Stimulated activated naive CD8-positive, alpha-beta T cell treated with anti-CD3 and anti-CD28 coated beads, Interleukin-15, Interleukin-2, amounts not matched to agents 100 U/mL and 50 U/mL, for 24 hours (primary cell): ENCODE measurements around the gene SLC8A1.

Experiments
- ATAC-seq: fragments of 150-1000 bp; cut with Tn5 transposase; one replicate; pipeline ENCODE4 v1.10.0; 2021
- DNase-seq: peaks from one replicate; pipeline ENCODE4 v3.0.0; 2021

The SLC8A1 gene

GRCh38 chr2:40184551-40184950 lies 267.3 kb downstream of the SLC8A1 start:
- DNase-seq = no peak
- ATAC-seq = no peak

DNA sequence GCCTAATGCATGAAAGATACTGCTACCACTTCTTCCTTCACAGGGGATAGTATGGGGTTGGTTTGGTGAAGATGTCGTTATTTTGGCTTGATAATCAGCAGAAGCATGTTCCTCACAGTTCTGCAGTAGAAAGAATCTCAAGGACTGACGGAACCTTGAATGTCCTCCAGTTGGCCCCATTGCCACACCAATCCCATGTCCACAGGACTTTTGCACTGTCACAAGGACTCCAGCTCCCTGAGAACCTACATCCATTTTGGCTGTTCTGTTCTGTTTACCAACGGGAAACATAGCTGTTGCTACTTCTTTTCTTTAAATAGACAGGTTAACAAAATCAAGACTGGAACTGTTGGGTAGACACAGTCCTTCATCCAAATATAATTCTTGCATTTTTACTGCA lies 270.0 kb downstream of the SLC8A1 start:
- ATAC-seq (no peak), DNase-seq (no peak)

GRCh38 chr2:40179801-40180200 lies 272.1 kb downstream of the SLC8A1 start:
- no peak for DNase-seq
- ATAC-seq = no peak

- ATAC-seq (no peak), DNase-seq (no peak)
Measured at GRCh38 chr2:40178971-40179370, 272.9 kb downstream of the SLC8A1 start.

- DNase-seq = no peak
- ATAC-seq = no peak
Measured at GRCh38 chr2:40178171-40178778, 273.6 kb downstream of the SLC8A1 start.

DNA sequence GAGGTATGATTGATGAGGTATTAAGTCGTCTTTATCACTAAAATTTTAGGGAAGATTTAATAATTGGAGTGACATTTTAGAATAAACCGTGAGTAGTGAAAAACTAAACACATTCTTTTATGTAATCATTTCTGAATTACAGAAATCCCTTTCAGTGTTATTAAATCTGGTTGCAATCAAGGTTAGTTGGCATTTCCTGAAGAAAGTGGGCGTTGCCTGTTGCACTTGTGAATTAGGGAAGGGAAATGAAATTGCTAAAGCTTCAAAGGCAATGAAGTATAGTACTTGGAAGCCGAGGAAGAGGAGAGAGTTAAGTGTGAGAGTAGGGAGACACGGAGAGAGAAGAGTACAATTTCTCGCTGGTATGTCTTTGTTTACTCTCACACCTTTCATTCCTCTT lies 274.5 kb downstream of the SLC8A1 start:
- ATAC-seq = no peak
- DNase-seq = no peak

GRCh38 chr2:40173276-40173675 lies 278.6 kb downstream of the SLC8A1 start:
- ATAC-seq (no peak), DNase-seq (no peak)

GRCh38 chr2:40169856-40170255 lies 282.0 kb downstream of the SLC8A1 start:
- DNase-seq (no peak), ATAC-seq (no peak)

DNA sequence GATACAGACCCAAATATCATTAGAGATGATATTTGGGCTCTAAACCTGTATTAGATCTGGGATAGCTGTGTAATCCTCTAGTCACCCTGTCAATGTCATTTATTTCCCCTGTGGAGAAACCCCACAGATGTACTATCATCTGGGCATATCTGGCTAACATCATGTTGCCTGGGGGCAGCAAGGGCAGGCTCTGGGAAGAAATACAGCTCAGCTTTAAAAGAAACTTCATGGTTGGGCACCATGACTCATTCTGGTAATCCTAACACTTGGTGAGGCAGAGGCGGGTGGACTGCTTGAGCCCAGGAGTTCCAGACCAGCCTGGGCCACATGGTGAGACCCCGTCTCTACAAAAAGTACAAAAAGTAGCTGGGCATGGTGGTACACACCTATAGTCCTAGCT lies 282.5 kb downstream of the SLC8A1 start:
- ATAC-seq (peak; percentile 14), DNase-seq (no peak)

- ATAC-seq (no peak), DNase-seq (no peak)
Measured at GRCh38 chr2:40168546-40168945, 283.3 kb downstream of the SLC8A1 start.

GRCh38 chr2:40168032-40168431 lies 283.9 kb downstream of the SLC8A1 start:
- DNase-seq (no peak), ATAC-seq (no peak)

DNA sequence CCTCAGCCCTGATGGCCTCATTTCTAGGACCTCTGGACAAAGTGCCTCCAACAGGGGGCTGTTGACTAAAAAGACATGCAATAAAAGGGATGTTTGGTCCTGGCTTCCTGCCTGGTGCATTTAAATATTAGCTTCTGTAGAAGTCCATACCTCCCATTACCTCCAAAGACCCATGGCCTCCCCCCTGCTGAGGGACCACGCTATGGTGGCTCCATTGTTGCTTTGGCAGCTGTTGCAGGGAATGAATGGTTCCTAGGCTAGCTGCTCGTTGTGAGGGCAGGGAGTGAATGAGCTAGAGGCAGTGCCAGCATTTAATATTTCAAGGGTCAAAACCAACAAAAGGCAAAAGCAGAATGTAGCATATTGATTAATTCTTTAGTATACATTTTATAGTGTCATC lies 285.9 kb downstream of the SLC8A1 start:
- DNase-seq (no peak), ATAC-seq (no peak)

DNA sequence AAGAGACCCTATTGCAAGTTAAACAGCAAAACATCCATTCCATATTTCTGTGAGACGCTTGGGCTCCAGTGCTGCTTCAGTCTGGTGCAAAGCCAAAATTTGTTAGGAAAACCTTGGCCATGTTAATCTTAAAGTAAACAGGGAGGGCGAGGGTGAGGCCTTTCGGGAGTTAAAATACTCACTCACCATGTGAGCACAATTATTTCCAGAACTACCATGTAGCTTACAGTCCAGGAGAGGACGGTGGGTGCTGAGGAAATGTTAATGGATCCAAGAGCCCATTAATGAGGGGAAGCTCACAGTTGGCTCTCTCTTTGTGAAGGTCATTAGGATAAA lies 286.4 kb downstream of the SLC8A1 start:
- no peak for ATAC-seq
- DNase-seq = no peak

DNA sequence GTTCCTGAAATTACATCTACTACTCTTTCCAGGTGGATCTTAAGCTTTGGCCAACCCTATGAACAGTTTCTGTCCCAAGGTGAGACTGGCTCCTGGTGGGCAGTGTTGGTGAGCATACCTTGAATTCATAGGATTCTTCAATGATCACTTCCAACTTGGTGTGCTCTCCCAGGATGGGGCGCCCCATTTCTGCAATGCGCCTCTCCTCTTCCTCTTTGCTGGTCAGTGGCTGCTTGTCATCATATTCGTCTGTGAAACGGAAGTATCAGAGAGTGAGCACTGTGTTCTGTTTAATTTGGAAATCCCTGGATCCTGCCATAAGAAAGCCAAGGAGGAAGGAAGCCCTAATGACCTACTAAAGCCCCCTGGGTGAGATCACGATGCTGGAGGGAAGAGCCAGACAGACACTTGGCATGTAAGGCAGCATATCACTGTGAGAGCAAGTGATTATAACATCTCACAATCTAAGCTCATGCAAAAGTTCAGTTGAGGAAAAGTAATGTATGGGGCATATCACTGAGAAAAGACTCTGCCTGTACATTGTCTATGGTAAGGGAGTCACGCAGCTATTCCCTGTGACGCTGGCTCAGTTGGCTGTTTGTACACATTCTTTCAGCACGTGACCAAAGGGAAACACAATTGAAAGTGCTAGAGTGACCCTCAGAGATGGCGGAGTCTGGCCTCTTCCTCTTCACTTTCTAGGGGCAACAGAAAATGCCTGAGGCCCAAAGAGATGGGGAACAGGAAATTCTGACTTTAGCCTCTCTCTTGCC lies 287.0 kb downstream of the SLC8A1 start:
- no peak for DNase-seq
- no peak for ATAC-seq

GRCh38 chr2:40161986-40162385 lies 289.9 kb downstream of the SLC8A1 start:
- DNase-seq = no peak
- no peak for ATAC-seq

DNA sequence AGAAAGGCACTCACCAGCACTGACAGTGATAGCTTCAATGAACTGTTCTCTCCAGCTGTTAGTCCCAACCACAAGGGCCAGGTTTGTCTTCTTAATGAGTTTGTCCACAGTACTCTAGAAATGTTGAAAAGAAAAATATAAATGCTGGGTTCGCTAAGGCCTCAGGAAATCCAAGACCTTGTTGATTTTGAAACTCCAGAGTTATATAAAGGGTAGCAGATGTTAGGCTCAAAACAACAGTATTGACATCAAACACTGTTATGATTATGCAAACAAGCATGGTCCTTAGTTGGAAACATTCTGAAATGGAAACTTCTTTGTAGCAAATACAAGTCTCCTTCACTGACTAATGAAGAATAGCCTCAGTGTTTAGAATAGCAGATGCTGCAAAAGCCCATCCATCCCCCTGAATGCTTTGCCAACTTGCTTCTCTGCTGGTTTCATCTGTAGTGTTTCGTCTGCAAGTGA lies 291.1 kb downstream of the SLC8A1 start:
- ATAC-seq (no peak), DNase-seq (no peak)

DNA sequence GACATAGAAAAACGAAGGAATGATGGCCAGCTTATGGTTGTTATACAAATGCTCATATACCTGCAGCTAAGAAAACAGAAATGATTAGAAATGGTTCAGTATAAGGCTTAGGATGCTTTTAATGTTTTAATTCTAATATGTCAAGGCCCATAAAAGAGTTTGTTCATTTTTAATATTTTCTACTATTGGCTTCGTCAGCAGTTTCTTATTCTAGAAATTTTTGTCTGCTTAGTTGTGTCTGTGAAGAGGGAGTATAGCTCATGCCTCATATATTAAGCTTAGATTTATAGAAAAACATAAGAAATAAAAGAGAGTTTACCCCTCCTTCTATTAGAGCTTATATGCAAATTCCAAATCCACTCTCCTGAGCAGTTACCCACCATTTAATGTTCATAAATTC lies 292.6 kb downstream of the SLC8A1 start:
- ATAC-seq (no peak), DNase-seq (no peak)

GRCh38 chr2:40158781-40159180 lies 293.1 kb downstream of the SLC8A1 start:
- no peak for ATAC-seq
- no peak for DNase-seq

- ATAC-seq (no peak), DNase-seq (no peak)
Measured at GRCh38 chr2:40155728-40156127, 296.2 kb downstream of the SLC8A1 start.

DNA sequence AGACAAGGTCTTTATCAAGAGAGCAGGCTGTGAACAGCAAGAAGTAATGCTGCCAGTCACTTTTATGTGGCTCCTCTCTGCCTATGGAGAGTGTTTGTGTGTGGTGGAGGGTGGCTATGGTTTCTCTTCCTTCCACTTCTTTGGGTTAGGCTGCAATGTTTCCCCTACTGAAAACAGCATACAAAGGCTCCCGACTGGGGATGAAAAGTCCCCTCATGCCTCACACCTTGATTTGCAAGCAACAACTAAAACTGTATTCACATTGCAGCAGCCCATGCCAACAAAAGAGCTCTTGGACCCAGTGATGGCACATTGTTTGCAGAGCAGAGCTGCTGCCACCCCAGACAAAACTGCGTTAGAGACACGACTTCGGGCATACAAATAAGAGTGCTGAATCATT lies 301.6 kb downstream of the SLC8A1 start:
- DNase-seq = no peak
- no peak for ATAC-seq

DNA sequence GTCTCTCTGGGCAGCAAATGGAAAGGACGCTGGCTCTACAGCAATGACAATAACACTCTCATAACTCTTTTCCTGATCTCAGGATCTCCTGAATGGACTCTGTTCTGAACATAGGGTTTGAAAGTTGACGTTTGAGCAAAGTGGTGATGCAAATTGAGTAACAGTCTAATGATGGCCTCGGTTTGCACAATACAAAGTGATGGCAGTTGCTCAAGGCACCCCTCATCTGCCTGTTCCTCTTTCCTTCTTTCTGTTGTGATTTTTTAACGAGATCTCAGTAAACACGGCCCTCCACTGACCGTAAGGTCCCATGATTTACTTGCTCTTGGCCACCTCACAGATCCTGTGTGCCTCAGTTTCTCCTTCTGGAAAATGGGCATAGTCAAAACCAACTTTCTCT lies 303.6 kb downstream of the SLC8A1 start:
- ATAC-seq = no peak
- no peak for DNase-seq

DNA sequence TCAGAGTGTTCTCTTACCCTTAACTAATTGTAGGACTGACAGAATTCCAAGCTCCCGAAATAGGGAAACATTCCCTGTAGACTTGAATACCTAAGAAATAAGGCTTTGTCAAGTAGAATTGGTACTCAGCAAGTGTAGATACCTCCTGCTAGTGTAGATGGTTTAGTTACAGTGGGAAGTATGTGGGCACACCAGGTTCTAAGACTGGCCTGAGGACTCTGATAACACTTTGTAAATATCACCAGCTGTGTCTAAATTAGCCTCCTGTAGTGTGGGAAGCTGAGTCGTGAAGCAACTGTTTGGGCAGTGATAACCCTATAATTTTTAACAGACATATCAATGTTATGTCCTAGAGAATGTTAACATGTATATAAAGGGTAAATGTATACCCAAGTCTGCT lies 304.5 kb downstream of the SLC8A1 start:
- no peak for ATAC-seq
- DNase-seq = no peak

- ATAC-seq (no peak), DNase-seq (no peak)
Measured at GRCh38 chr2:40144022-40144421, 307.9 kb downstream of the SLC8A1 start.

DNA sequence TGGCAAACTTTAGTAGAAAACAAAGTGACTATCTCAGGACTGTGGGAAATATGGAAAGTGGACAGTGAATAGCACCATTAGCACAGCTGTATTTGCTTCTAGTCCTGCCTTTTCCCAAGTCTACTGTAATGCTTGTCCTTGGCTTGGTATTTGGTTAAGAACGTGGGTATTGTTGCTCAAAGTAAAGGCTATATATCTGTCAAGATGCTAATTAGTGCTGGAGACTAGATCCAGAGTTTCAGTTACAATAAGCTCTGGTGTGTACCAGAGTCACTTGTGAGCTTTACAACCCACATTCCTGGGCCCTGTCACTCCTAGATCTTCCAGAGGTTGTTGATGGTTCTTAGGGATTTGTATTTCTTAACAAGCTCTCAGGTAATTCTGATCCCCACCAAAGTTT lies 313.6 kb downstream of the SLC8A1 start:
- DNase-seq (no peak), ATAC-seq (no peak)
